Hepatocyte (in vitro differentiated cells): ENCODE measurements around the gene OBSCN.

Experiments used
- CTCF ChIP-seq: fragments of 200-600 bp; sonication (generic); IDR thresholded peaks from 2 replicates; pipeline ENCODE4 v1.5.1; 2016; ENCODE audit warnings: antibody characterized with exemption, mild to moderate bottlenecking; ENCODE audit not compliant: poor library complexity
- EZH2 ChIP-seq: fragments of 200-600 bp; sonication (generic); IDR thresholded peaks from 2 replicates; pipeline ENCODE4 v1.6.1; 2016; ENCODE audit warnings: antibody characterized with exemption, mild to moderate bottlenecking, borderline replicate concordance
- EZH2phosphoT487 ChIP-seq: fragments of 200-600 bp; sonication (generic); IDR thresholded peaks from one replicate; pipeline ENCODE4 v1.6.1; 2018; ENCODE audit warnings: antibody characterized with exemption, mild to moderate bottlenecking, low read depth, moderate library complexity; ENCODE audit not compliant: unreplicated experiment, severe bottlenecking

GRCh38 chr1:228293816-228294500, 86.1 kb downstream of the OBSCN start:
- TF ChIP-seq CTCF = no peak
- no peak for TF ChIP-seq EZH2
- no peak for TF ChIP-seq EZH2phosphoT487
